Activated CD4-positive, CD25-positive, alpha-beta regulatory T cell treated with anti-CD3 and anti-CD28 coated beads, Interleukin-2, amount 50 U/mL, for 16 hours (primary cell): ENCODE measurements around the gene ADGRF4.

ENCODE experiments used
- DNase-seq: peaks from one replicate; pipeline ENCODE4 v3.0.0-alpha.2; 2020; ENCODE audit warnings: low read depth, low spot score

Gene ADGRF4

GRCh38 chr6:47681201-47681990 is 17.0 kb upstream of the ADGRF4 start:
- no peak for DNase-seq

DNA sequence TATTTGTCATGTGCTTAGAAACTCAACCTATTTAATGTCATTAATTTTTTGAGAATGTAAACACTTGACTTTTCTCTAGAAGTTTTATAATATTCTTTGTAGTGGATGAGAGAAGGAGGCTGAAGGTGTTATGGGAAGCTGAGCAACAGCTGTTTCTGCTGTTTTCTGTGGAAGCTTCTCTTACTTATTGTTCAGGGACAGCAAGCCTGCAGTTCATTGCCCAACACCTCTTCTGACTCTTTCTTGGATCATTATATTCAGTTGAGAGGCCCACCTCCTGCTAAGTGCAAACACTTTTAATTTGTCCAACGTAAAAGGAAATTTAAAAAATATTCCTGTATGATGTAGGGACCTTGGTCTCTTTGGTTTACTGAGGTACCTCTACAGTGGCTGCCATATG is 12.0 kb upstream of the ADGRF4 start:
- DNase-seq: no peak

- no peak for DNase-seq
Measured at GRCh38 chr6:47687432-47687831, 10.9 kb upstream of the ADGRF4 start.

GRCh38 chr6:47690214-47690613 is 8.2 kb upstream of the ADGRF4 start:
- DNase-seq: no peak

- no peak for DNase-seq
Measured at GRCh38 chr6:47690791-47691190, 7.6 kb upstream of the ADGRF4 start.

- no peak for DNase-seq
Measured at GRCh38 chr6:47697925-47698324, 455 bp upstream of the ADGRF4 start.

GRCh38 chr6:47700053-47700452 is 1.7 kb downstream of the ADGRF4 start:
- no peak for DNase-seq

DNA sequence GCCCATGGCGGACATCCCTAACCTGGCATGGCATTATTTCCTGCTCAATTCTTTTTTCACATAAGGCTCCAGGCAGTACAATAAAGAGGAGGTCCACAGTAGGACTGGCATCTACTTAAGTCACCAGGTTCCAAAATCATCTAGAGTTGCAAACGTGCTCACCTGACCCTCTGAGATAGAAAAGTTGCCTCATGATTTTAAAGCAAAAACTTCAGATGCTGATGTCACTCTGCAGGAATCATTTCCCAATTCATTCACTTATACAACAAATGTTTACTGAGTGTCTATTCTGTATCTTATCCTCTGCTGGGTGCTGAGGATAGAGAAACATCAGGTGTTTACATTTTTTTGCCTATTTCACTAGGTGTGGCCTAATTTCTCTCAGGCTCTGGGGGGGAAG is 2.2 kb downstream of the ADGRF4 start:
- DNase-seq: no peak

DNA sequence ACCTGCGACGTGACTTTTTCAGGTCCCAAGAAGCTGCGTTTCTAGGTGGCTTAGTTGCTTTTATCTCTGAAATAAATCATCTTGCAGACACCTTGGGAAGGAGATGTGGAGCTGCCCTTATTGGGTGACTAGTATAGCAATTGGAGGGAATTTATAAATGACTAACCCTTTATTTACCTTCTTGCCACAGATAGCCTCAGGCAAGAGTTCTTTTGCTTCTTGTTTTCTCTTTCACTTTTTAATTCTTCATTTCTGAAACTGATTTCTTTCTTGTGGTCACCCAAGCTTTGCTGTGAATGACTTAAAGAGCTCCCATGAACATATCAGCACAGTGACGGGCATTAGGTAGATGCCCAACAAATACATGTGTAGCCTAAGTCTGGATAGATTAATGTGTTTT is 3.0 kb downstream of the ADGRF4 start:
- DNase-seq: no peak

- DNase-seq: no peak
Measured at GRCh38 chr6:47709160-47709559, 10.8 kb downstream of the ADGRF4 start.

GRCh38 chr6:47710295-47710694 is 11.9 kb downstream of the ADGRF4 start:
- DNase-seq: no peak

DNA sequence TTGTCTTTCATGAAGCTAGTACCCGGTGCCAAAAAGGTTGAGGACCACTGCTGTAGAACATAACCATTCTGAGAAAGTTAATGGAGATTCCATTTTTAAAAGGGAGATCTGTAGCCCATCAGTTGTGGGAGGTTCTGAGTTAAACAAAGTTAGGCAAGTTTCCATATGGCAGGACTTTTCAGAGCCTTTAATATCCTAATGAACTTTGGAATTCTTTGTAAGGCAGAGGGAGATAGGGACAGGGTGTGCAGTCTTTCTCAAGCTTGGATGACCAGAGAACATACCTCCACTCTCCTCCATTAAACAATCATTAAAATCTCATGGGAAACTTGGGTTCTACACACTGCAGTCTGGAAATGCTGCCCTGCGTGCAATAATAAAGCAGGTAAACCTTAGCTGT is 14.8 kb downstream of the ADGRF4 start:
- DNase-seq: no peak

DNA sequence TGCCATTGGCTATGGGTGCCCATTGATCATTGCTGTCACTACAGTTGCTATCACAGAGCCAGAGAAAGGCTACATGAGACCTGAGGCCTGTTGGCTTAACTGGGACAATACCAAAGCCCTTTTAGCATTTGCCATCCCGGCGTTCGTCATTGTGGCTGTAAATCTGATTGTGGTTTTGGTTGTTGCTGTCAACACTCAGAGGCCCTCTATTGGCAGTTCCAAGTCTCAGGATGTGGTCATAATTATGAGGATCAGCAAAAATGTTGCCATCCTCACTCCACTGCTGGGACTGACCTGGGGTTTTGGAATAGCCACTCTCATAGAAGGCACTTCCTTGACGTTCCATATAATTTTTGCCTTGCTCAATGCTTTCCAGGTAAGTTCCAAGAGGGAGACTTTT is 16.4 kb downstream of the ADGRF4 start:
- no peak for DNase-seq

DNA sequence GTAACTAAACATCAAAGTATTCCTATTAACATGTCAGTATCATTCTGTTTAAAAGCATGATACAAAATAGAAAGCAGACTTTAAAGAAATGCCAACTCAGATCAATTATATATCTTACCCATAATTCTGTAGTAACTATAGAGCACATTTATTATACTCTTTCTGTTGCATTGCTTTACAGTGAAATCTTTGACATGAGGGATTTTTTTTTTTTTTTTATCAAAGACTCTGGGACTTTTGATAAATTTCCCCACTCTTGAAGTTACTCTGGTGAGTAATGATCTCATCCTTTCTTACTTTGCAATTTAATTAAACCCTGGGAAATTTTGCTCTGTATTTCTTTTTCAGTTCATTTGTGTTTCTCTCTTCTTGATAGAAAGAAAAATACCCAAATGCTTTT is 17.4 kb downstream of the ADGRF4 start:
- DNase-seq: no peak

GRCh38 chr6:47716207-47716606 is 17.8 kb downstream of the ADGRF4 start:
- no peak for DNase-seq

DNA sequence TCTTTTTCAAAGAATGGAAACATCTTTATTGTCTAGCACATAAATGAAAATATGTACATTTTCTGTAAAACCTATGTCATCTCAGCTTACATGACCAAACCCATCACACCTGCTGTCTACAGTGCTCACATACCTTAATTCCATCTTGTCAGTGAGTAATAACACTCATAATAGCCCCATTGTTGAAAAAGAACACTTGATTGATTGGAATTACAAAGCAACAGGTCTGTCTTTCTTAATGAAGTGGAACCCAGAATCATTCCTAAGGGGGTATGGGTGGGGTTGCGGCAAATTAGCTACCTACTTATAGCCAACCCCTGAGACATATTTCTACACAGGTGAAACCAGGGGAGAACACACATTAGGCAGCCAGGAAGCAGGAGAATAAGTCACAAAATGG is 20.2 kb downstream of the ADGRF4 start:
- DNase-seq: no peak

DNA sequence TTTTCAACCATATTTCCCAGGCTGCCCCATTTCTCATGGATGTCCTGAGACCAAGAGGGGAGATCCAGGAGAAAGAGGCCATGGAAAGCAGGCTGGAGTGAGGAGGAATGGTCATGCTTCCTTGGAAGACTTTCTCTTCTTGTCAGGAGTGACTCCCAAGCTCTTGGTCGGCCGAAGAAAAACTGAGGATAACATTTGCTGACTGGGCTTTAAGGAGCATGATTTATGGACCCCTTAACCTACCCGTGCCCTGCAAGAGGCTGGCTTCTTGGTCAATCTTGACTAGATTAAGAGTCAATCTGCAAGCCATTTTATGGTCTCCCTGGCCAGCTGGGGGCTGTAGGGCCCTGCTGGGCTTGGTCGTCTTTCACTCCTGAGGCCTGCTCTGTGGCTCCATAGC is 22.8 kb downstream of the ADGRF4 start:
- no peak for DNase-seq

GRCh38 chr6:47722194-47722593 is 23.8 kb downstream of the ADGRF4 start:
- no peak for DNase-seq

DNA sequence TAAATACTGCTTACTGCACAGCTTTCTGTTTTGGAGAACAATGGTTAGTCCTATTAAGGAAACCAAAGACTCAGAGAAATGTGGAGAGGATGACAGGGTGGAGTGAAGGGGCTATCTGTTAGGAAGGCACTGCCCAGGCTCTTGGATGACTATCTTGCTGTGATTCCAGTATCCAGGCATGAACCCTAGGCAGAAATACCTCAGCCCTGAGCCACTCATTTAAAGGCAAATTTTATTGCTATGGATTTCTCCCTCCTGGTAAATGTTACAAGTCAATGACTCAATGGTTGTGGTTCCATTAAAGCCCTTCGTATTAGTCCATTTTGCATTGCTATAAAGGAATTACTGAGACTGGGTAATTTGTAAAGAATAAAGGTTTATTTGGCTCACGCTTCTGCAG is 25.9 kb downstream of the ADGRF4 start:
- DNase-seq: no peak

DNA sequence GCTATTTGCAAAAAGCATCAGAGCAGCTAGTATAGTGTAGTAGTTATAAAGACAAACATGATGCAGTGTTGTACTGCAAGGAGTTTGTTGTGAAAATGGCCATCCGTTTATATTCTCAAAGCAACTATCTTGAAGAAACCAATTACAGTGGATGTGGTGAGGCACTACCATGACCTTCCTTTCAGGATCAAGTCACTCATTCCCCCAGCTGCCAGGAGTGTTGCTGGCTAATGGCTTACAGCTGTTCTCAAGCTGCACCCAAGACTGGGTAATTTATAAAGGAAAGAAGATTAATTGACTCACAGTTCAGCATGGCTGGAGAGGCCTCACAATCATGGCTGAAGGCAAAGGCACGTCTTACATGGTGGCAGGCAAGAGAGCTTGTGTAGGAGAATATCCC is 29.0 kb downstream of the ADGRF4 start:
- no peak for DNase-seq

DNA sequence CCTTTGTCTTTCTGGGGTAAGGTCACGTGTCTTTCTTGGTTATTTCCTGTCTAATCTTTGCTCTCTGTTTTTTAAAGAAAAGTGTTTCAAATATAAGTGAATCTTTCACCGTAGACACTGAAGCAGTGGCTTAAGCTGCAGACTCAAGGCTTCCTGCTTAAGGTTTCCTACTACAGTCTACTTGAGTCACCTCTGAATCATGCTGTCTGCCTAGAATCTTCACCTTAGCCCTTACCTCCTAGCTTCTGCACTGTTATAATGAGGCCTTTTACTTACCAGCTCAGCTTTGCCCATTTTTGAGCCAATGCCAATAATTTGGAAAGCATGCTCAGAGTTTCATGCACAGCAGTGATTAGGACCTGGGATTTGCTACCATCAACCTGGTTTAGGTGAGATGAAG is 30.6 kb downstream of the ADGRF4 start:
- no peak for DNase-seq

DNA sequence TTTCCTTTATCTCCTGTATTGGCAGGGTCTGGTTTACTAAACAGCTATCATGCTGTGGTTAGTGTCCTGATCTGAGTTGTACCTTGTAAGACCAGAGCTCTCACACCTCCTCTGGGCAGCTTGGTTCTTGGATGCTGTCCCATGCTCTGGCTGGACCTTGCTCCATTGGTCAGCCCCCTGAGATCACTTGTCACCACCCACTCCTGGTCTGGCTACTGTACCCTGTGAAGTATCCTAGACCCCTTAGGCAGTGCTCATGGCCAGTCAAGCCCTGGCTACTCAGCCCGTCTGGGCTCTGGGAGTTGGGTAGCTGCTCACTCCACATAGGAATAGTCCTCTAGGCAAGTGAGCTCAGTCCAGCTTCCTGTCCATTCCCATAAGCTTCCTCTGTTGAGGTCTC is 31.1 kb downstream of the ADGRF4 start:
- no peak for DNase-seq

- no peak for DNase-seq
Measured at GRCh38 chr6:47733879-47734558, 35.6 kb downstream of the ADGRF4 start.
